Pericardium fibroblast (primary cell): ENCODE data around the gene GFM2. TPM values are rescaled to one million over a fixed set of nuclear protein-coding genes. Genes with fewer than 3 reads are reported as not detected.

ENCODE experiments used
- total RNA-seq: library from RNA; depleted of rRNA; stranded (reverse); fragments of >200 nt; gene quantifications from 2 replicates; pipeline ENCODE4 v1.2.3, GENCODE V29; 2015

The GFM2 gene
- total RNA-seq: 21.1 and 21.9 TPM in 2 replicates

GRCh38 chr5:74766849-74767578 lies at the start of gene GFM2, which contains the start of gene NSA2:
GFM2 (minus strand) TSS chr5:74767117; CDS start chr5:74763742, 3,375 bp downstream.
NSA2 (plus strand) TSS chr5:74767249; CDS start chr5:74767361, 112 bp downstream.

DNA sequence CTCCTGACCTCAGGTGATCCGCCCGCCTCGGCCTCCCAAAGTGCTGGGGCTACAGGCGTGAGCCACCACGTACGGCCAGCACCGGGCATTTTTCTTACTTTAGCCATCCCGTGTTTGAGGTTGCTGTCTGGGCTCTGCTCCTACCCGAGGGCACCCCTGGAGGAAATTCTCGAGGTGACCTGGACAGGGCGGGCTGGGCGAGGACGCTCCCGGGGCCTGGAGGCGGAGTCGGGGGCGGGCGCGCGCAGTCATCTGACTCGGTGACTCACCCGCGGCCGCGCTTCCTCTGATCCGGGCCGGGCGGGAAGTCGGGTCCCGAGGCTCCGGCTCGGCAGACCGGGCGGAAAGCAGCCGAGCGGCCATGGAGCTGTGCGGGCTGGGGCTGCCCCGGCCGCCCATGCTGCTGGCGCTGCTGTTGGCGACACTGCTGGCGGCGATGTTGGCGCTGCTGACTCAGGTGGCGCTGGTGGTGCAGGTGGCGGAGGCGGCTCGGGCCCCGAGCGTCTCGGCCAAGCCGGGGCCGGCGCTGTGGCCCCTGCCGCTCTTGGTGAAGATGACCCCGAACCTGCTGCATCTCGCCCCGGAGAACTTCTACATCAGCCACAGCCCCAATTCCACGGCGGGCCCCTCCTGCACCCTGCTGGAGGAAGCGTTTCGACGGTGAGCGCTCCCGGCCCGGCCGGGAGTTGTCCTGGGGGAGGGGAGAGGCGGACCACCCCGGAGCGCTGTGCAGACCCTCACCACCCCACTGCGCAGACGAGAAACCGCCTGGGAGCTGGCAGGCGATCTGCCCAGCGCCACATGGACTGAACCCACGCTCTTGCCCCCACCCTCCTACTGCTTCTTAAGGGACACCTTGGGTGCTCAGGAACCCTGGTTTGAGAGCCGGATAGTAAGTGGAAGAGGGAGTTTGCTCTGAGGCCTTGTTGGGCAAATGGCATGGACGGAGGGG lies 81.7 kb downstream of the GFM2 start, which contains the start of gene HEXB:
Gene HEXB (plus strand): TSS at position 334 of the 952 bp plus-strand sequence. CDS start 28 bp downstream, at position 362.

Other genes with a start within 250 kb of the GFM2 start
- 4.4 and 12.7 TPM in 2 replicates for gene ENC1, start 126.4 kb downstream of the GFM2 start, total RNA-seq
- 123 and 132 TPM in 2 replicates for gene HEXB, start 81.9 kb downstream of the GFM2 start, total RNA-seq
- gene NSA2, start 132 bp upstream of the GFM2 start, total RNA-seq: 98.5 and 114 TPM in 2 replicates
- not detected in 2 replicates for gene FAM169A, start 99.3 kb upstream of the GFM2 start, total RNA-seq